GM21737 (cell line): ENCODE measurements around the gene HMGB1.
"Not testable (repeated sequence)": the region's sequence is repeated elsewhere in the genome, so short reads cannot be mapped to it uniquely, and the experiment has no call there.

Source experiments
- ATAC-seq: cut with Tn5 transposase; IDR thresholded peaks from one replicate; pipeline ENCODE4 v1.9.1; 2021; ENCODE audit warnings: mild to moderate bottlenecking, moderate library complexity; ENCODE audit not compliant: unreplicated experiment

HMGB1 gene

GRCh38 chr13:30466841-30467252, 1.1 kb upstream of the HMGB1 start:
- no peak for ATAC-seq

- no peak for ATAC-seq
Measured at GRCh38 chr13:30466358-30466714, 600 bp upstream of the HMGB1 start.

DNA sequence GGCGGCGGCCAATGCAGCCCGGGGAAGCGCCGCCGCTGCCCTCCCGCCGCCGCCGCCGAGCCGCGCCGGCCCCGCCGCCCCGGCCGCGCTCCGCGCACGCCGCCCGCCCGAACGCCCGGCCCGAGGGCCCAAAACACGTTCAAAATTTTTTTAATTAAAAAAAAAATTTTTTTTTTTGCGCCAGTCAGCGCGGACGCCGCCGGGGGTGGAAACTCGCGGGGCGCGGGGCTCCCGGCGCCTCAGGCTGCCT, 468 bp downstream of the HMGB1 start:
- no peak for ATAC-seq

GRCh38 chr13:30464496-30465342, 1.0 kb downstream of the HMGB1 start:
- peak; percentile 21 for ATAC-seq

- ATAC-seq, result peak; percentile 45
Measured at GRCh38 chr13:30463787-30464495, 1.8 kb downstream of the HMGB1 start.

DNA sequence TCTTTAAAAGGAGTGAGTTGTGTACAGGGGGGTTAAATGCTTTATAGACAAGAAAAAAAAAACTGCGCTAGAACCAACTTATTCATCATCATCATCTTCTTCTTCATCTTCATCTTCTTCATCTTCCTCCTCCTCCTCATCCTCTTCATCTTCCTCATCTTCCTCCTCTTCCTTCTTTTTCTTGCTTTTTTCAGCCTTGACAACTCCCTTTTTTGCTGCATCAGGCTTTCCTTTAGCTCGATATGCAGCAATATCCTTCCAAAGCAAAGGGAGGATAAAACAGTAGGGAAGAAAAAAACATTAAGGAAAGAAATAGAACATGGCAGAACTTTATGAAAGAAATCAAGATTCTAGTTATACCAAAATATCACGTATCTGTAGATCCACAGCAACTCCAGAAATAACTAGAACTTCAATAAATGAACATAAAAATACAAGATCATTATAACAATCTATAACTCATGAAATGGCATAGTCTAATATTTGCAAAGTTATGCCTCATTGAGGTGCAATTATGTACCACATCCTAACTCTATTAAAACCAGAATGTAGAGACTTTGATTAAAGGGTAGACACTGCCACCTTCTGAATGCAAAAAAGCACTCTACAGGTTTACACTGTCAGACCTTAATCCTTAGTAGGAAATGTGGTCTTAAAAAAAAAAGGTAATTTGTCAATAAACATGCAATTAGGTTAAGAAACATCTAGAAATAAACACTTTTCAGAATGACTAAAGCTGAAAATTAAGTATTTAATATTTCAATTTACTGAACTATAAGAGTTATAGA, 4.3 kb downstream of the HMGB1 start:
- not testable (repeated sequence) for ATAC-seq

DNA sequence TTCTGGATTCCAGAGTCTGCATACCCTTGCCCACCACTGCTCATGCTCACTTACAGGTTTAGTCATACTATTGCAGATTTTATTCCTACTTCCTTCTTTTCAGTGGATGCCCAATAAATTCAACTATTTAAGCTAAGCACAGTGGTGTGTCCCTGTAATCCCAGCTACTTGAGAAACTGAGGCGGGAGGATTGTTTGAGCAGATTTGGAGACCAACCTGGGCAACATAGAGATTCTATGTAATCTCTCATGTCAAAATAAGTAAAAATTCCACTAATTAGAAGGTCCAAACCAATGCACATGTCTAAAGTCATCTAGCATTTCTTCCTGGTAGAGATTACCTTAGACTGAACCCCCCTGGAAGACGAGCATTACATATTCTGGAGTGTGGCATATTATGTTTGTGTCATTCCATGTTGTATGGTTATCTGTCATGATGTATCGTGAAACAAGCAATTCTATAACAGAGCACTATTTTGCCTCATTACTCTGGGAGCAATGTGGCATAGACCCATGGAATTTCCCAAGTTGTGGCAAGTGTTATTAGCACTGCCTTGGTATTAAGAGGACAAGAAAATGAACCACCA, 8.3 kb downstream of the HMGB1 start:
- ATAC-seq, result no peak

GRCh38 chr13:30456290-30456689, 9.4 kb downstream of the HMGB1 start:
- ATAC-seq, result no peak

DNA sequence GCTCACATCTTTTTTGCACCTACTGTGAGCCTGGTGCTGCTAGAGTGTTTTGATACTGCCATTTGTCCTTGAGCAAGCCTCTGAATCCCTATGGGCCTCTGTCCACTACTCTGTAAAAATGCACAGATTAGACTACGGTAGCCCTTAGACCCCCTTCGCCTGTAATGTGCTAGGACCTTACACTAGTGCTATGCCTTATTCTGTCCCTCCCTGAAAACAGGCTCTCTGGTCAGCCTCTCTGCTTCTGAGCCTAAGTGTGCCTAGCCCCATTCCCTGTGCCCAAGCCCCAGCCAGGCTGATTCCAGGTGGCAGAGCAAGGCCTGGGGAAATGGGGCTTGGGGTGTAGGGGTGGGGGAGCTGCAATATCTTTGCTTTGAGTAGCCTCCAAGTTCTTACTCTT, 10.7 kb downstream of the HMGB1 start:
- ATAC-seq, result no peak

DNA sequence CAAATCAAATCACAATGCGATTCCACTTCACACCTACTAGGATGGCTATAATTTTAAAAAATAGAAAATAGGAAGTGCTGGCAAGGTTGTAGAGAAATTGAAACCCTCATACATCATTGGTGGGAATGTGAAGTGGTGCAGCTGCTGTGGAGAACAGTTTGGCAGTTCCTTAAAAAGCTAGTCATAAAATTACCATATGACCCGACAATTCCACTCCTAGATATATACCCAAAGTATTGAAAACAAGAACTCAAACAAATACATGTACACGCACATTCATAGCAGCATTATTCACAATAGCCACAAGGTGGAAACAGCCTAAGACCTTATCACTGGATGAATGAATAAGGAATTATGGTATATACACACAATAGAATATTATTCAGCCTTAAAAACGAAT, 12.0 kb downstream of the HMGB1 start:
- no peak for ATAC-seq

DNA sequence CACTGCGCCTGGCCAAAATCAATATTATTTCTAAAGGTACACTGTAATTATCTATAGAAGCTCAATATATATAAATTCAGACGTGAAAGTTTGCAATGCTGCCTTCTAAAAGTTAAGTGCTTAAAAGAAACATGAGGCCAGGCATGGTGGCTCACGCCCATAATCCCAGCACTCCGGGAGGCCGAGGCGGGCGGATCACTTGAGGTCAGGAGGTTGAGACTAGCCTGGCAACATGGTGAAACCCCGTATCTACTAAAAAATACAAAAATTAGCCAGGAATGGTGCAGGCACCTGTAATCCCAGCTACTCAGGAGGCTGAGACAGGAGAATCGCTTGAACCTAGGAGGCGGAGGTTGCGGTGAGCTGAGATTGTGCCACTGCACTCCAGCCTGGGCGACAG, 14.3 kb downstream of the HMGB1 start:
- not testable (repeated sequence) for ATAC-seq

GRCh38 chr13:30450066-30450465, 15.7 kb downstream of the HMGB1 start:
- no peak for ATAC-seq

DNA sequence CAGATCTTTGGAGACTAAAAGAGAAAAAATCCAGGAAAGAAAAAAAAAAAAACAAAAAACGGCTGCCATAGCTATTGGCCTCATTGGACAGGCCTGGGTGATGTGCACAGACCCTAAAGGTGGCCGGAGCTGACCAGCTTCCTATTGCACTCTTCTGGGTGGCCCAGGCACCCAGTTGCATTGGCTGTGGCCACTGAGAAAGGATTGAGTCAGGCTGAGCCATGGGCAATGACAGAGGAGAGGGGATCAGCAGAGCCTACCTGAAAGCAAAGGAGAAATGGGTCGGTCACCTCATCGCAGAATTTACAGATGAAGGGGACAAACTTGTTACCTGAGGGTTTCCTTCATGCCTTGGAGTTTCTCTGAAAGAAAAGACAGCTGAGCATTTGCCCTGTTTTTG, 17.3 kb downstream of the HMGB1 start:
- no peak for ATAC-seq

- no peak for ATAC-seq
Measured at GRCh38 chr13:30446126-30446500, 19.6 kb downstream of the HMGB1 start.

DNA sequence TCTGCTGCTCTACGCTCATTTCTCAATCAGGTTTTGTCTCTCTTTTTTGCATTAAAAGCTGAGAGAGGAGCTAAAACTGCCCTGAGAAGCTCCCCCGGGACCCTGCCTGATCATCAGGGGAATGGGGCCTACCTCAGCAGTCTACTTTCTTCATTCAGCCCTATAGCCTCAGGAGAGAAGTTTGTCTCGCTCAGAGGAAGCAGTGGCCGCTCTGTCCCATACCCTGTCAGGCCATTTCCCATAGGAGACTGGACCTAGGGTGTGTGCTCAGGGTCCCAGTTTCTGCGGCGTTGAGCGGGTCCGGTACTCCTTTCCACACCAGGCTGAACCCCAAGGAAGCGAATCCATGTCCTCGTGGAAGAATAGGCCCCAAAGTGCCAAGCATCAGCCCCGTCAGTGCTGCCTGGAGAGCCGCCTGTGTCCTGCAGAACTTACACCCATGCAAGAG, 21.8 kb downstream of the HMGB1 start:
- ATAC-seq, result peak; percentile 39

GRCh38 chr13:30443491-30443890, 22.2 kb downstream of the HMGB1 start:
- ATAC-seq, result not testable (repeated sequence)

DNA sequence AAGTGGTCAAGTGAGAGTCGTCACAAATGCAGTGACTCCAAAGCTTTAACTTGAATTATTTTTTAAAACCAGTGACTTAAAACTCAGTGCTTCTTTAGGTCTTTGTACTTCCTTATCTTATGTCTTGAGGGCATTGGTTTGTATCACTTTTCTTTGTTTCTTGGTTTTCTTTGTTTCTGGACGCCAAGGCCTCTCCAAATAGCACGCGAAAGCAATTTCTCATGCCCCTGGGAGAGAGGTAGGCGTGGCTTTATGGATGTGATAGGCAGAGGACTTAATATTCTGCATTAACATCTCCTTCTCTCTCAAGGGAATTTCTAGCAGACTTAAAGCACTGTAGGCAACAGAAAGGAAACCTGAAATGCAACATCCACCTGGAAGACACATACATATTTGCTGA, 22.8 kb downstream of the HMGB1 start:
- ATAC-seq, result peak; percentile 36

DNA sequence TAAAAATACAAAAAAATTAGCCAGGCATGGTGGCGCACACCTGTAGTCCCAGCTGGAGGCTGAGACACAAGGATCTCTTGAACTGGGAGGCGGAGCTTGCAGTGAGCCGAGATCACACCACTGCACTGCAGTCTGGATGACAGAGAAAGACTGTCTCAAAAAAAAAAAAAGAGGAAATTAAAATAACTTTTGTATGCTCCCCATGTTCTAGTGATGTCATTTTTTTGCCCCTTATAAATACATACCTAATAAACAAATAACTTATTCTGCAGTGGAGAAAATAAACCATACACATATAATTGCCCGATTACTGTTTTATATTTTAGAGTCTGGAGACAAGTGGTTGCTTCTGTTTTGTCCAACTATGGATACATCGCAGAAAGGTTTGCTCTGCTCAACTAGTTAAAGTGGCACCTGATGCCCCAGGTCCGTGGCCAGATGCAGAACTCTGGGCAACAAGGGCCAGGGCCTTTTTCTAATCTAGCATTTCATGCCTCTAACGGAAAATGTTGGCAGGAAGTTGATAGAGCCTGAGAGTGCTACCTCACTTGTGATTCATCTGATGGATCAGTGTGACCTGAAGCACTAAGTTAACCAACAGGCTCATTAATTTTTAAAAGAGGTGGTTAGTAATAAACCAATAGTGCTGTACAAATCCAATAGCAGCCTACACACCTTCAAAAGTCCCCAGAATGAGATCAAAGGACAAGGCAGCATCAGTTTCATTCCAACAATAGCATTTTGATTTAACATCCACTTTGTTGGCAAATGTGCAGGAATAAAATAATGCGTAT, 24.6 kb downstream of the HMGB1 start:
- ATAC-seq, result peak; percentile 42

DNA sequence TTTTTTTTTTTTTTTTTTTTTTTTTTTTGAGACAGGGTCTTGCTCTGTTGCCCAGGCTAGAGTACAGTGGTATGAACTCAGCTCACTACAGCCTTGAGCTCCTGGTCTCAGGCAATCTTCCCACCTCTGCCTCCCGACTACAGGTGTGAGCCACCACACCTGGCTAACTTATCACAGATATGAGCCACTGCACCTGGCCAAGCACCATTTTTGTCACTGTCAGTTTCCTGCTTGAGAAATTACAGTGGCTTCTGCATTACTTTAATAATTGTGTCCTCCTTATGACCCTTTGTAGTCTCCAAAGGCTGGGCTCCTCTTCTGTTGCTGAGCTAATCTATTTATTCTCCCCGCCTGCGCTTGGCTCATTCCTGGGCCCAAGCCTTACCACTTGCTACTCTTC, 27.4 kb downstream of the HMGB1 start:
- ATAC-seq, result no peak

GRCh38 chr13:30437177-30437576, 28.6 kb downstream of the HMGB1 start:
- no peak for ATAC-seq
